GM19395 (cell line): ENCODE results near the gene ALS2CL.
"Not testable (repeated sequence)": the region's sequence is repeated elsewhere in the genome, so short reads cannot be mapped to it uniquely, and the experiment has no call there.

Experiments
- ATAC-seq: cut with Tn5 transposase; IDR thresholded peaks from one replicate; pipeline ENCODE4 v1.9.1; 2021; ENCODE audit warnings: mild to moderate bottlenecking, moderate library complexity; ENCODE audit not compliant: unreplicated experiment

Gene ALS2CL, protein sequence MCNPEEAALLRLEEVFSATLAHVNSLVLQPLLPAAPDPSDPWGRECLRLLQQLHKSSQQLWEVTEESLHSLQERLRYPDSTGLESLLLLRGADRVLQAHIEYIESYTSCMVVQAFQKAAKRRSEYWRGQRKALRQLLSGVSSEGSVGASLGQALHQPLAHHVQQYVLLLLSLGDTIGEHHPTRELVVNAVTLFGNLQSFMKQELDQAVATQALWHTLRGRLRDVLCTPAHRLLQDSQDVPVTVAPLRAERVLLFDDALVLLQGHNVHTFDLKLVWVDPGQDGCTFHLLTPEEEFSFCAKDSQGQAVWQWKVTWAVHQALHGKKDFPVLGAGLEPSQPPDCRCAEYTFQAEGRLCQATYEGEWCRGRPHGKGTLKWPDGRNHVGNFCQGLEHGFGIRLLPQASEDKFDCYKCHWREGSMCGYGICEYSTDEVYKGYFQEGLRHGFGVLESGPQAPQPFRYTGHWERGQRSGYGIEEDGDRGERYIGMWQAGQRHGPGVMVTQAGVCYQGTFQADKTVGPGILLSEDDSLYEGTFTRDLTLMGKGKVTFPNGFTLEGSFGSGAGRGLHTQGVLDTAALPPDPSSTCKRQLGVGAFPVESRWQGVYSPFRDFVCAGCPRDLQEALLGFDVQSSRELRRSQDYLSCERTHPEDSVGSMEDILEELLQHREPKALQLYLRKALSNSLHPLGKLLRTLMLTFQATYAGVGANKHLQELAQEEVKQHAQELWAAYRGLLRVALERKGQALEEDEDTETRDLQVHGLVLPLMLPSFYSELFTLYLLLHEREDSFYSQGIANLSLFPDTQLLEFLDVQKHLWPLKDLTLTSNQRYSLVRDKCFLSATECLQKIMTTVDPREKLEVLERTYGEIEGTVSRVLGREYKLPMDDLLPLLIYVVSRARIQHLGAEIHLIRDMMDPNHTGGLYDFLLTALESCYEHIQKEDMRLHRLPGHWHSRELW

DNA sequence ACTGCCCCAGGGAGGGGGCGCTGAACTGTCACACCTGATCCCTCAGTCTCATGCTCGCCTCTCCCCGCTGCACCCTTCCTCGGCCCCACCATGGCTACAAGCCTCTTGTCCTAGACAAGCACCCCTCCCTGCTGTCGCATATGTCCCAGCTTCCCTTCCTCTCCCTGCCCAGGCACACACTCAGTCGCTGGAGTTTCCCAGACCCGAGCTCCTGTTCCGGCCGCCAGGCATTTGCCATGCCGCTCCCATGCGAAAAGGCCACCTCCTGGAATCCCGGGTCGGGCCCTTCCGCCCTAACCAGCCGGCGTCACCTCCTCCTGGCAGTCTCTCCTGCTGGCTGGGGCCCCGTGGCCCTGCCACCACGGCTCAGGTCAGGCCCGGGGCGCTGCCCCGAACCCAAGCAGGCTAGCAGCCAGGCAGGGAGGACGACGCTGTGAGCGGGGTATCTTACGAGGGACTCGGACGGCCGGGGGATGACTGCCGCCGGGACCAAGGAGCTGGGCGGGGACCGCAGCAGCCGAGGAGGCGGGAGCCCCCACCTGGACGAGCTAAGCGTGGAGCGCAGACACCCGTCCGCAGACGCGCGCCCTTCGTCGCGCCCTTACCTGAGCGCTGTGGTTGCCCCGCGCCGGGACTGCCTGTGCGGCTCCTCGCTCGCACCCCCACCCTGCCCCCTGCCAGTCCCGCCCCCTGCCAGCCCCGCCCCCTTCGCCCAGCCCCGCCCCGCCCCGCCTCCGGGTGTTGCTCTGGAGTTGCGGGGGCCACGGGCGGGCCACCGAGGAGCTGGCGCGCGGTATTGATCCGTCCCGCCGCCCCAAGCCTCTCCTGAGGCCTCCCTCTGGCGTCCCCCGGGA lies at the start of gene ALS2CL:
Gene ALS2CL, minus strand, starts transcription at position 642 of the 854 bp plus-strand sequence. CDS start 4,239 bp downstream, outside the sequence.
- ATAC-seq, result no peak

DNA sequence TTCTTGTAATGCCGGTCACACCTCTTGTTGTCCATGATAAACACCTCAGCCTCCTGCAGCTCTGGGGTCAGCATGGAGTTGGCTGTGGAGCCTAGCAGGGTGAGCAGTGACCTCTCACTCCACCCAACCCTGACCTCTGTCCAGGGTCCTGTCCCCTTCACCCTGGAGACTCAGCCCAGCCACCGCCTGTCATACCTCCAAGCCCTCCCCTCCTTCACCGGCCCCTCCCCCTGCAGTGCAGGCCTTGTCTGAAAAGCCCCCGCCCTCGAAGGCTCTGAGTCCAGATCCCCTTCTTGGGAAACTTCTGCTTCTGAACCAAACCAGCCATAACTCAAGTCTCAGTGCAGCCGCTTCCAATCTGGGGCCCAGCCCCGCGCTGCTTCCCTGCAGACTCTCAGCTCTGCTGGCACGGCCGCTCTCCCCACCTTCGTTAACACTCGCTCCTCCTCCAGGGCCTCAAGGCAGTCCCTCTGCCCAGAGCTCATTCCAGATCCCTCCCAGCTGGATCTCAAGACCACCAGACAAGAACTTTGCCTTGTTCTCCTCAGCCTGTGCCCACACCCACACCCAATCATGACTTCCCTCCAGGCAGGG lies 49.6 kb upstream of the ALS2CL start:
- ATAC-seq, result no peak

DNA sequence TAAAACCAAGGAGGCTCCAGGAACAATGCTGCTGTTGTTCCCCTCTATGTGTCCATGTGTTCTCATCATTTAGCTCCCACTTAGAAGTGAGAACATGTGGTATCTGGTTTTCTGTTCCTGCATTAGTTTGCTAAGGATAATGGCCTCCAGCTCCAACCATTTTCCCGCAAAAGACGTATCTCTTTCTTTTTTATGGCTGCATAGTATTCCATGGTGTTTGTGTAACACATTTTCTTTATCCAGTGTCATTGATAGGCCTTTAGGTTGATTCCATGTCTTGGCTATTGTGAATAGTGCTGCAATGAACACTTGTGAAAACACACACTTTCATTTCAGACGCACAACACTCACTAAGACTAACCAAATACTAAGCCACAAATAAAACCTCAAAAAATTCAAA lies 46.1 kb upstream of the ALS2CL start:
- ATAC-seq, result not testable (repeated sequence)

DNA sequence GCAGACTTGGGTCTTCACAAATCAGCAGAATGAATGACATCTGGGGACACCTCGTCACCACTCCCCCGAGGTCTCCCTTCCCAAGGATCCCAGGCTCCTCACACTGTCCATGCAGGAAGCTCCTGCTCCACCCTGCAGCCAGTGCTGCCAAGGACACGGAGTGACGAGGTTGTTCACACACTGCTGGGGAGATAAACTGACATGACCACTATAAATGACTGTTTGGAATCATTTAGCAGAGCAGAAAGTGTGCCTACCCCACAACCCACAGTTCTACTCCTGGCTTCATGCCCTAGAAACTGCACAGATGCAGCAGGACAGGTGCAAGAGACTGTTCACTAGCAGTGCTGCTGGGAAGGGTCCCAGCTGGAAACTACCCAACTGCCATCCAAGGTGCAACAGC lies 43.9 kb upstream of the ALS2CL start:
- ATAC-seq, result no peak

DNA sequence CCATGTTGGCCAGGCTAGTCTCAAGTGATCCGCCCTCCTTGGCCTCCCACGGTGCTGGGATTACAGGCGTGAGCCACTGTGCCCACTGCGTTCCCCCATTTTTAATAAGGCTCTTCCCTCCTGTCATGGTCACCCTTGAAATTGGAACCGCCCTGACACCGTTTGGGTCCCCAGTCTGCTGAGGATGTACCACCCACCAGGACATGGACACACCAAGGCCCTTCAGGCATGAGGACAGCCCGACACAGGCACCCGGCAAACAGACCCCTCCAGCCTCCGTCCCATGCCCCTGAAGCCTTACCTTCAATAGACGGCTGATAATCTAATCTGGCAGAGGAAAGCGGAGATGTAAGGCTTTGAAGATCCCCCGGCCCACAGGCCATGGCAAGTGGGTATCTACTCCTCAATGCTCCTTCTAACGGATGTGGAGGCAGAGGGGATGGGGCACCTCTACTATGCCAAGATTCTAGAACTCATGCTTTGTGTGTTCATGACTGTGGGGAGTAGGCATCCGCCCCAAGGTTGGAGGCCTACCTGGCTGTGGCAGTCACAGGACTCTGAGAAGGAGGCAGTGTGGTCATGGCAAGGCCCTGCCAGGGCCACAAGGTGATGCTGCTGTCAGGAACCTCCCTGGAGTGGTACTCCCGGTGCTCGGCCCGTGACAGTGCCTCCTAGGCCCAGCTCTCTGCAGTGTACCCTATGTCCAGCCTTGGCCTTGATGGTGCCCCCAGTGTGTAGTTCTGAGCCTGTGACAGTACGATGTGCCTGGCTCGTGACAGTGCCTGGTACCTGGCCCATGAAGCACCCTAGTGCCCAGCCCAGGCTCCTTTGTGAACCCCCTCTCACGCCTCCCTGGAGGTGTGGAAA lies 42.8 kb upstream of the ALS2CL start:
- ATAC-seq, result no peak

DNA sequence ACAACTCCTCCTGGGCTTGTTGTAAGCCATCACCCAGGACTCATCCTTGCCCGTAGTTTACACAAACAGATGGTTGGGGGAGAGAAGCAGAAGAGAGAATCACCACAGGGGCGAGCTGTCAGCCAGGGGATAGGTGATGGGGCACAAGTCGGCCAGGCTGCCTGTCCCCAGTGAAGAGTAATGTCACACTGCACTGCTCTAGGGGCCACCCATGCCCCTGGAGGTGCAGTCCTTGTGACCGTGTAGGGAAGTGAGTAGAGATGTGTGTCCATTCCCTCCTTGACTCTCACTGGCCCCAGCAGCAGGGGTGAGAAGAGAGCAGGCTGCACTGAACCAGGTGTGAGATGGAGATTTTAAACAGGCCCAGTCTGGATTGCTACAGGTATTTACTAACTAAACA lies 41.3 kb upstream of the ALS2CL start:
- ATAC-seq, result no peak

DNA sequence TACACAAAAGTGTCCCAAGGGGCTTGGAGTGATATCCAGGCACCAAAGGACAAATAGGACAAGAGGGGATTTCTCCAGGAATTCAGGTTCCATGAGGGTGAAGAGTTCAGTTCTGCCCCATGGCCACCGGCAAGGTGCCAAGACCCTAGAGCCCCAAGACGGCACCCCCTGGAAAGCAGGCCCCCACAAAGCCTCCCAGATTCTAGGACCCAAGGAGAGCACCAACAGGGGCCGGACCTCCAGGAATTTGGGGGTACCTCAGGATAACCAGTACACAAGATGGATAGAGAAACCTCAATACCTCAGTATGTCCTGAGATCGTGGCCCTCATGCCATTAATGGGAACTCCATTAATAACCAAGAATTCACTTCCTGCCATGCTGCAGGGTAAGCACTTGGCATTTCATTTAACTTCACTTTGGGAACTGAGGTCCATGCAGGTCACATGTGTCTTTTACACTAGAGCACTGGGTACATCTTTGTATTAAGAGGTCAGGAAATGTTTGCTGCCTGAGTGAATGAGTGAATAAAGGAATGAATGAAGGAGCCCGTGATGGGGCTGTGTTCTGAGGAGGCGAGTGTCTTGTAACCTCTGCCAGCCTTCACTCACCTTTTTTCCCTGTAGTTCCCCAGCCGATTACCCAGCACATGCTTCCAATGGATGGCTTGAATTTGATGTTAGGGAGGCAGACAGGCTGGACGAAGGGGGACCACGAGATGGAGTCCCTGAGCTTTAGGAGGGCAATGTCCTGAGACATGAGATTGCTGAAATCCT lies 39.7 kb upstream of the ALS2CL start:
- ATAC-seq, result no peak

DNA sequence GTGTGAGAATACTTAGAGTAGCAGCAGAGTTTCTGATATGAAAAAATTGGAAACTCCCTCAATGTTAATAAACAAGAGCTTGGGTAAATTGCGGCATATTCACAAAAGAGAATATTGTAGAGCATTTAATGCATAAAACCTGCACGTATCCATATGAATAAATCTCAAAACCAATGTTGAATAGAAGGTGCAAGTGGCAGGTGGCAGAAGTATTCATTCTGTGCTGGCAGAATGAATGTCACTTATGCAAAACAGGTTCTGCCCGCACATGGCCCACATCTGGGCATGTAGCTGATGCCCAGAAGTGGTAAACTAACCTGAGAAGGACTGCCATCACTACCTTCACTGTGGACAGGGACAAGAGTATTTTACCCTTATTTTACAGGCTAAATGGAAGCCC lies 38.3 kb upstream of the ALS2CL start:
- ATAC-seq, result no peak

DNA sequence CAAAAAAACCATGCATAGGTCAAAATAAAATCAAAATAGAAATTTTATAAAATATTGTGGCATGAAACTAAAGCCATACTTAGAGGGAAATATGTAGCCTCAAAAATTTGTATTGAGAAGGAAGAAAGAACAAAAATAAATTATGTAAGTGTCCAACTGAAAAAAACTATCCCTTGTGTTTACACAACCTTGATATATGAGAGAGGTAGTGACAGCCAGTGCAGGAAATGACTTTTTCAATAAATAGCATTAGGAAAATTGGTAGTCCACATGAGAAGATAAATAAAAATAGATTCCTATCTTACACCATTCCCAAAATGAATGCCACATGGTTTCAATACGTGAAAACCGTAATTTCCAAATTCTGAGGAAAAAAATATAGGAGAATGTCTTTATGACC lies 37.3 kb upstream of the ALS2CL start:
- ATAC-seq, result no peak

DNA sequence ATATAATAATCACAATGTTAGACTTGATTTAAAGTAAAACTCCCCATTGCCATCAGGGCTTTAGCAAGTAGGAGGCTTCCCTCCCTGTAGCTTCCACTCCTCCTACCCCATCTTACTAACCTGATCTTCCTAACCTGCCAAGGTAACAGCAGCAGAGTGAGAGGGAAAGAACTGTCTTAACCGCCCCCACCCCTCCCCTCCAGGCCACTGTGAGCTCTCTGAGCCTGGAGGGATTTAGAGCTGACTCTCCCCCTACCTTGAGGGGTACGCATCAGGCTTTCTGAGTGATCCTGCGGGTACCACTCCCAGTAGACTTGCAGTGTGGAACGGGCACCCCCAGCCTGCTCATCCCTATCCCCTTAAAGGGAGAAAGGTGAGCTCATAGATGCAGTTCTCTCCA lies 35.6 kb upstream of the ALS2CL start:
- no peak for ATAC-seq

DNA sequence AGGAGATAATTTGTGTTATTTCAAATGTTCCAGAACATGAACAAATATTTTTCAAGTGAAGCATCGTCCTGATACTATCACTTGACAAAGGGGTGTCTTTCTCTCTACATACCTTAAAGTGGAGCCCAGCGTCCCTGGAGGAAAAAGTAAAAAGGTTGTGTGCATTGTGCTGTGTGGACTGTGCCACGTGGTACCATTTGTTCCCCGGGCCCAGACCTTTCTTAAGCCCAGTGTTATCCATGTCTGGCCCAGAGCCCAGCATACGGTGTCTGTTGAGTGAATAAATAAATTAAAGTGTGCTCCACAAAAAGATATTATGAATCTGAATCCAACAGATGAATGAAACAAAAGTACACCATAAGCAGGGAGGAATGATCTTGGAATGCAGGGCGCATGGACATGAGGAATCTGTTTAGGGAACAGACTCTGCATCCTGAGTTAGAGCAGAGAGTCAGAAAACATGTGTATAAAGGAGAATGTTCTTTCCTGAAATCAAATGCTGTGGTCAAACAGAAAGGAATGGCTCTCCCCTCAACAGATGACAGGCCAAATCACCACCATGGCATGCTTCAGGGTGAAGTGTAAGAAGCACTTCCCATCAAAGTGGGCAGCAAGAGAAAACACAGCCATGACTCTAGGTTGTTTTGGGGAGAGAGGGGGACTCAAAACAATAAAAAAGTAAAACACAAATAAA lies 32.3 kb upstream of the ALS2CL start:
- no peak for ATAC-seq

DNA sequence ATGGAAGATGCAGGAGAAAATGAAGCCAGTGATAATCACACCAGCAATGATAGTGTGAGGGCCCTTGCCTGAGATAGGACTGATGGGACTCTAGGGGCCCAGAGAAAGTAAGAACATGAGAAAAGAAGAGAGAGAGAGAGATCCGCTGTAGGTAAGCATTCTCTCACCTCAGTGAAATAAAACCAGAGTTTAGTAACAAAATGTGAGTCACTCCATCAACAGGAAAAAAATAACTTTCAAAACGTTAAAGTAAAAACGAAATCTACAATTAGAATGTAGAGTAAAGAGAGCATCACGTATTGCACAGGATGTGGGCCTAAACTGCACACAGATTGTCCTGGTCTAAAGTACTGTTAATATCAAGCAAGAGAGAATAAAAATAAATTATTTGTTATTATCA lies 30.9 kb upstream of the ALS2CL start:
- ATAC-seq, result no peak

DNA sequence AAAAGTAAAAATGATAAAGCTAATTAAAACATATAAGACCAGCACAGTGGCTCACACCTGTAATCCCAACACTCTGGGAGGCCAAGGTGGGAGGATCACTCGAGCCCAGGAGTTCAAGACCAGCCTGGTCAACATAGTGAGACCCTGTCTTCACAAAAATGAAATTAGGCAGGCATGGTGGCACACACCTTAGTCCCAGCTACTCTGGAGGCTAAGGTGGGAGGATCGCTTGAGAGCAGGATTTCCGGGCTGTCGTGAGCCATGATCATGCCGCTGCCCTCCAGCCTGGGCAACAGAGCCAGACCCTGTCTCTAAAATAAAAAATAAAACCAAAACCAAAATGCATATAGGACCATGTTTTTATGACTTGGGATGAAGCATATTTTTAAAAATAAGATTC lies 29.0 kb upstream of the ALS2CL start:
- ATAC-seq, result no peak

DNA sequence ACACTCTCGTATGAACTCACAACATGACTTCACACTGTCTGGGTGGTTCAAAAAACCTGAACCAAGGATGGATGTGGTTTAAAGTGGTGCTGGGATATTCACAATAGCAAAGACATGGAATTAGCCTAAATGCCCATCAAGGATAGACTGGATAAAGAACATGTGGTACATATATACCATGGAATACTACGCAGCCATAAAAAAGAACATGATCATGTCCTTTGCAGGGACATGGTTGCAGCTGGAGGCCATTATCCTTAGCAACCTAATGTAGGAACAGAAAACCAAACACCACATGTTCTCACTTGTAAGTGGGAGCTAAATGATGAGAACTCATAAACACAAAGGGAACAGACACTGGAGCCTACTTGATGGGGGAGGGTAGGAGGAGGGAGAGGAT lies 27.5 kb upstream of the ALS2CL start:
- ATAC-seq, result no peak

DNA sequence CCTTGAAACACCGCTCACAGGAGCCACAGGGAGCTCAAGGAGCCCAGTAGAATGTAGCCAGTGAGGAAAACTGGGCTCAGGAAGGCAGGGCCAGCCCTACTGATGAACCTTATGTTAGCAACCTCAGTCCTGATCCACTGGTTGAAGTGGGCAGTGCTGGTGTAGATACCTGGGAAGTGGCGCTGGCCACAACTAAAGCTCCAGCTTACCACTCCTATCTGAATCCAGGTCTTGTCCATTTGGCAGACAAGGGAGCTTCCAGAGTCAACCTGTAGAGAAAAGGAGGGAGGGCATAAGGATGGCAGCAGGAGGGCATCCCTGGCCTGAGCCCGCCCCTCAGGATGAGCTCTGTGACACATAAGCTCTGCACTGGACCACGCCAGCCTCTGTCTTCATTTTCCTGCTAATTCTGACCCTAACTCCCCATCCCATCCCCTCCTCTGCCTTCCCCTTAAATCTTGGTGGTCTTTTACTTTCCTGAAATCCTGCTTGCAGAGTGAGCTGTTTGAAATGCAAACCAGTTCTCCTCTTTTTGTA lies 26.3 kb upstream of the ALS2CL start:
- ATAC-seq, result no peak

DNA sequence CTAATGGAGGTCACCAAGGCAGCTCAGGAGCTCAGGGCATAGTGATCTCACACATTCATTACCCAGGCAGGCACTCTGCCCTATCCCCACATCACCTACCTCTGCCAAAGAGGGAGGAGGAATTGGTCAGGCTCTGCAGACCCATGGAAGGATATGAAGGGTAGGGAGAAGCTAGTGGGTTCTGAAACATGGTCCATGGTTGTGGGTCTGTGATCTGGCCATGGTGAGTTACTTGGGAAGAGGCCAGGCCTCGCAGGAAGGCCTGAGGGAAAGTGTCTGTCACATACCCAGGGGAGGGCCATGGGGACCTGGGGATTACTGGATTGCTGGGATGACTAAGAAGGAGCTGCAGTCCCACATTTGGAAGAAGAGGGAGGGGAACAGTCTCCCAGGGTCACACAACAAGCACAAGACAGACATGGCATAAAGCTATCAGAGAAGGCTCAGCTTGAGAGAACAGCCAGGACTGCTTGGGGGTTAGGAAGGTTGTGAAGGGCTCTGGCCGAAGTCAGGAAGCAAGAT lies 25.6 kb upstream of the ALS2CL start:
- ATAC-seq, result no peak

DNA sequence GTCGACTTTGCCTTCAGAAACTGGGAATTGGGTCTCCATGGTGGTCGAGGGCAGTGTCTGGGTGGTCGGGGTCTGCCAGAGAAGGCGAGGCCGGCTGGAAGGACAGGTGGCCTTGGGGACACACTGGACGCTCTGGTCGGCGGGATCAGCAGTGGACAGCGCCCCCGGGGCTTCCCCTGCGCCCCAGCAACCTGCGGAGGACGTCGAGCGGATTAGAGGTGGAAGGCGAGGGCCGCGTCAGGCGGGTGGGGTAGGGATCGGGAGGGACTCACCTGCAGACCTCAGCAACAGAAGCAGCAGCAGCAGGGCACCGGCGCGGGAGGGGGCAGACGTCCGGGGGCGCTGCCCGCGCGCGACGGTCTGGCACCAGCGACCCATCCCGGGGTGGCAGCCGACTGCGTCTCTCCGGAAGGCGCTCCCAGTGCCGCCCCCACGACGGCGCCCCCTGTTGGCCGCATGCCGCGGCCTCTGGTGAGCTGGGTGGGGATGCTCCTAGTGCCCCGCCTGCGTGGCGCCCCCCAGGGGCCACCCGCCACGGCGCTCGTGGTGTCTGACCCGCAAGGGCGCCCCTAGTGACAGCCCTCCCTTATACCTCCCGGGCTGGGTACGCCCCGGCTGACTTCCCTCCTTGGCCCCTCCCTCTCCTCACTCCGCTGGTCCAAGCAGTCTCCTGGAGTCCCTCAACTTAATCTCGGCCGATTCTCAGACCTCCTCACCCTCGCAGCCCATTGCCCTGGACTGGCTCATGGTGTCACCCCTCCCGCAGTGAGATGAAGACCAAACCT lies 24.2 kb upstream of the ALS2CL start, which contains the start of gene PRSS50:
Gene PRSS50, minus strand, starts transcription at position 423 of the 785 bp plus-strand sequence. Its CDS starts 45 bp downstream, at position 378.
- ATAC-seq, result no peak
